Stimulated activated CD4-positive, alpha-beta T cell treated with anti-CD3 and anti-CD28 coated beads, TNF-alpha, amount 100 ng/mL, for 24 hours (primary cell): ENCODE measurements around the gene PDIA5.
"Not testable (repeated sequence)": the region's sequence is repeated elsewhere in the genome, so short reads cannot be mapped to it uniquely, and the experiment has no call there.

Source experiments
- DNase-seq, 3 experiments: peaks; one replicate each; pipeline ENCODE4 v3.0.0-alpha.2; 2020; ENCODE audit warnings: low read depth in 3 of 3

The PDIA5 gene

DNA sequence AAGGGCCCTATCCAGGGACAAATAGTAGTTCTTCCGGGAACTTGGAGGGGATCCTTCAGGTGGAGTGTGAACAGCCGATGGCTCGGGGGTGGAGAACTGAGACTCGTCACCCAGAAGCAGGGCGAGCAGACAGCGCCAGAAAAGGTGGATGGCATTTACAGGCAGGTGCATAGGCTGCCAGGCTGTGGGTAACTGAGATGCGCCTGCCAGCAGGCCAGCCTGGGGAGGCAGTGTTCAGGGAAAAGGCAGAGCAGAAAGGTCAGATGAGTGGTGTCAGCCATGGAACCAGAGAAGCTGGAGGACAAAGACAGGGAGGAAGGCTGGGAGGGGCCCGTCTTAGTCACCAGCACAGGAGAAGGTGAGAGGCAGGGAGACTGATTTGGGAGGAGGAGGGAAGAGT is 81.9 kb downstream of the PDIA5 start:
- no peak for DNase-seq

DNA sequence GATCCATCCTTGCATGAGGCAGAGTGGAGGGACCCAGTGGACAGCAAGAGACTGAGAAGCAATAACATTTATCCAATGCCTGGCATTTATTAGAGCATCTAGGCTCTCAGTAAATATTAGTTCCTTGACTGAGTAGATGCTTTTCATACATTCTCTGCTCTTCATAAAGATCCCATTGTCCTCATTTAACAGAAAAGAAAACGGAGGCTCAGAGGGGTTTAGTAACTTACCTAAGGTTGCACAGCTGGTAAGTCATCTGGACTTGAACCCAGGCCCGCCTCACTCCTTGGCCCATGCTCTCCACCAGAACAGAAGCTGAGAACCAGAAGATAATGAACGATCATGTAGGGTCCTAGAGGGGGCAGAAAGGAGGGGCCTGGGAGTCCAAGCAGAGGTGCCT is 82.7 kb downstream of the PDIA5 start:
- DNase-seq: no peak

DNA sequence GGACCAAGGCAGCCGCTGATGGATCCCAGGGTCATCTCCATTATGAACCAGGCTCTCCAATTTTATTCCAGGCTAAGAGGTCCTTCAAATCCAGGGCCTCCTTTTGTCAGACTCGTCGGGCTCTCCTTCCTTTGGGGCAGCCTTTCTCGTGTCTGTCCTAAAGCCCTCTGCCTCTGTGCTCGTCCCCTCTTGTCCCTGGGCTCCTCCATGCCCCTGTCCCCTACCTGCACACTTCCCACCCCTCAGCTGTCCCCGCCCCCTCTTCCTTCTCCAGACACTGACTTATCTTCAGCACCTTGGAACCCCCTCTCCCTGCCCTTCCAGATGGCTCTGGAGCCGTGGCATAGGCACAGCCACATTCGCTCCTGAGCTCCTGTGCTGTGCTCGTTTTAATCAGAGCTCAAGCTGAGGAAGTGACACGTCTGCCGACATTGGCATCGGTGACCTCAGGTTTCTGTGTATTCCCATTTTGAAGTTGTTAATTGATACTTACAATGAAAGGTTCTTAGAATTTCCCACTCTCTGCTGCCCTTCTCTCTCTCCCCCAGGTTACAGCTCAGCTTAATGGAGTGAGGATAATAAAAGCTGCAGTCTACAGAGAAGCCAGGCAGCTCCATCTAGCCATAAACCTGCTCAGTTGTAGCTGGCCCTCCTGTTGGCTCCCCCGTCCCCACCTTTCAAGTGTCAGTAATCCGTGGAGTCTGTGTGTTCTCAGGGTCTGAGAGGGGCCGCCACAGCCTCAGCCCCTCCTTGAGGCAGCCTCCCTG is 83.8 kb downstream of the PDIA5 start:
- DNase-seq: no peak

DNA sequence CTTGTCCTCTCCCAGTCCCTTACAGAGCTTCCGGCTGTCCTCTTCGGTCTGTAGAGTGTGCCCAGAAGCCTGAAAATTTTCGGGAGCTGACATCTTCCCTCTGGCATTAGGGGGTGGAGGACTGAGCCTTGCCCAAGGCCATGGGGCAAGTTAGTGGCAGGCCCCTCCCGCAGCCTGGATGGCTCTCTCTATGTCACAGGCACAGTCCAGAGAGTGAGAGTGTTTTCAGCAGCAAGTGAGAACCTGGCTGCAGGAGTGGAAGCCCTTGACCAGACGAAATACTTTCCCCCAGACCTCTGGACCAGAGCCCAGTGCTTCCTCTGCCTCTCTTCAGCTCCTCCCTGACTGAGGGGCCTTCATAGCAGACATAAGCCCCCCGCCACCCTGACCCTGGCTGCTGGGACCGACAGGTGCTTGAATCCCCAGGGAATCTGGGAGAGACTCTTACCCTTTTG is 84.5 kb downstream of the PDIA5 start:
- DNase-seq: no peak

DNA sequence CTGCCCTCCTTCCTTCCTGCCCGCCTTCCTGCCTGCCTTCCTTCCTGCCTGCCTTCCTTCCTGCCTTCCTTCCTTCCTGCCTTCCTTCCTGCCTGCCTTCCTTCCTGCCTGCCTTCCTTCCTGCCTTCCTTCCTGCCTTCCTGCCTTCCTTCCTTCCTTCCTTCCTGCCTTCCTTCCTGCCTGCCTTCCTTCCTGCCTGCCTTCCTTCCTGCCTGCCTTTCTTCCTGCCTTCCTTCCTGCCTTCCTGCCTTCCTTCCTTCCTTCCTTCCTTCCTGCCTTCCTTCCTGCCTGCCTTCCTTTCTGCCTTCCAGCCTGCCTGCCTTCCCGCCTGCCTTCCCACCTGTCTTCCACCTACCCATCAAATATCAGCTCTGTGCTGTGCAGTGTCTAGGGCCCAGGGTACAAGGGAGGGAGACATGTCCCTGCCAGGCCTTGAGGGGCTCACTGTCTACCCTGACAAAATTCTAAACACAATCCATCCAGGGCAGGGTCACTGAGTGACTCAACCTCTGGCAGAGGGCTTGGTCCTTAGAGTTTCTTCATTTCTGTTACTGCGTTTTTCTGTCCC is 85.1 kb downstream of the PDIA5 start:
- not testable (repeated sequence) for DNase-seq

DNA sequence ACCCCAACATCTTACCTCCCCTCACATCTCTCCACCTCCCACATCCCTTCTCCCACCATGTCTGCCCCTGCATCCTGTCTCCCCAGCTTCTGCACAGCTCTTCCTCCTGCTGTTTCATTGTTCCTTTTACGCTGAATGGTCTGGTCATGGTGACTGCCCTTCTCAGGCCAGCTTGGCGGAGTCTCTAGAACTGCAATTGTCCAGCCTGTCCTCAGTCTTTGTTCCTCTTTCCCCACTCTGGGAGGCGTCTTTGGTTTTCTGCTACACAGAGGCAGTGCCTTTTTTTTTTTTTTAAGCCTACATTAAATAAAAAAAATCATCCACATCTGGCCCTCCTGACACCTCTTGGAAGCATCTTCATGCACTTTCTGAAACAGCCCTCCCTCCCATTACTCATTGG is 85.9 kb downstream of the PDIA5 start:
- no peak for DNase-seq

DNA sequence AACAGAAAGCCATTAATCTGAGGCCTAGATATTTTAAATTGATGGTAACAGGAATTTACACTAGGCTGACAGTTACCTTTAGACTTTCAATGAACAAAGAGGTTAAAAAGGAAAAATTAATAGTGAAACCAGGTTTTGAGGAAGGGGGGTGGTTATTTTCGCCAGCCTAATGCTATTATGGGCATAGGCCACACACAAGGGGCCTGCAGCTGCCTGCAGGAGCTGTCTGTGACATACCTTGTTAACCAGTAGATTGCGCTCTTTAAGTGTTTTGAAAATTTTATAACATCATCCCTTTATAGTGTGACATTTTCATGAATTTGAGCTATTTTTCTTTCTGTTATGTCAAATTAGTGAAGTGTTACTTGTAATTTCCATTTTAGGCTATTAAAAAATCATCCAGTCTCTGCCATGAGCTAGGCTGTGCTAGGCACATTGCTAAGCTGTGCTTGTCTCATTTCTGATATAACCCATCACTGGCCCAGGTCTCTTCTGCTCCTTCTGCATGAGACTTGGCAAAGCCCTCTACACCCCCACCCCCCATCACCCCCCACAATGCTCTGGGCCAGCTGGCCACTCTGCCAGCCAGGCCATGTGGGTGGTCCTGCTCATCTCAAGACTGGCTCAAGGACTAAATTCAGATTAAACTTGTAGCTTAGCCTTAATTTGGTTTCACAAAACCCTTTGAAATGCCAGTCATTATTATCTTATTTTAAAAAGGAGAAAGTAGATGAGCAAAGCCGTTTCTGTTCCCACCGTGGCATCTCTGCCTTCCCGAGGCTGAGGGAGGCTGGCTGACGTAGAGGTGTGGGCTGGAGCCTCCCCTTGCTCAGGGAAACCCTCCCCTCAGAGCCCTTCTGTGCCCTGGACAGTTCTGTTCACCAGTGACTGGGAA is 86.5 kb downstream of the PDIA5 start:
- DNase-seq: no peak

DNA sequence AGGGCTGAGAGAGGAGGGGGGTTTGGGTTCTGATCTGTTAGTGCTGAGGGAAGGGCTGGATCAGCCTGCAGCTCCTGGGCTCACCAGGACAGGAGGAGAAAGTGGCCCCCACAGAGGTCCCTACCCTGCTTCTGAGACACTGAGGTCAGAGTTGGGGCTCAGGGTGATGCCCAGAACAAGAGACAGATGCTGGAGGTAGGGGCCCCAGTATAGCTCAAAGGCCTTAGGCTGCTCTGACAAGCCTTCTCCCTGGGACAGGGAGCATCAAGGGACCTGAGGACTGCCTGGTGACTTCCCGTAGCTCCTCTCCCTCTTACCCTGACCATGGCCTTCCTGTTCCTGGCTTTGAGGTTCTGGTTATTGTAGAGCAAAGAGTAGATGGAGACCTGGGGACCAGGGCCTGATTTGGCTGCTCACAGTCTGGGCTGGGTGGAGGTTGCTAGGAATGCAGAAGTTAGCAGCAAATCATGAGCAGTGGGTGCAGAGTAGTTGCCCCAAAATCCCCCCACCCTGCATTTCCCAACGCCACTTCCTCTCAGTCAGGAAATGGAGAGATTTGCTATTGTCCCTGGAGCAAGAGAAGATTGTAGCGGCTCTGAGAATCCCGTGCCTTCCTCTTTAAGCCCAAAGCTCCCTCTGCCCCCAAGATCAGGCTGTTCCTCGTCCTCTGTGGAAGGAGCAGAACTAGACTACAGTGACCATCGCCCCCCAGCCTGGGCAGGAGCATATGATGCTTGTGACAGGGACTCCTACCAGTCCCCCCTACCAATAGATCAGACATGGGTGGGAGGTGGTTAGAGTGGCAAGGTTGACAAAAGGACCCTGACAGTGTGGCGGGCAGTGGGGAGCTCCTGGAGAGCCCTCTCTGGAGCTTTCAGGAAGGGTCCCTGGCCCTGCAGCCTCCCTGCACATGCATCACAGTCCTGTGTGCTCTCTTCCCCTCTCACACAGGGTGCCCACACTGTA is 87.5 kb downstream of the PDIA5 start:
- no peak for DNase-seq

DNA sequence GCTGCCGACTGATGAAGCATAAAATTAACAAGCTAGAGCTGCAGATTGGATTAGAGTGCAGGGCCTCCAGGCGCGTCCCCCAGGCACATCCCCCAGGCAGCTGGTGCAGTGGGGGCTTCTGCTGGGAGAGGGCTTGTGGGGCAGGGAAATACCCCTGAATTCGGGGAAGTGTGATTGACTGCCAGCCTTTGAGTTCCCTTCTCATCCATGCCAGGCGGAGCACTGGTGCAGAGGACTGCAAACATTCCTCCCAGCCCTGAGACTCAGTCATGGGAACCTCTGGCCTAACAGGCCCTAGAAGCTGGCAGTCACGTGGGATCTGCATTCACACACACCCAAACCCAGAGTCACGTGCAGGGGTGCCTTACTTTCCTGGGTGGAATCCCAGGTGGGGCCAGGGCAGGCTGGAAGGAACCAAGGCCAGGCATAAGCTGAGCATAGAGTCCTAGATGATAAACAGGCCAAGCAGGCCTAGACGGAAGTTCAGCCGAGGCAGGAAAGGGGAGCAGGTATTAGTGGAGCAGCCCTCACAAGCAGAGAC is 88.7 kb downstream of the PDIA5 start:
- DNase-seq: no peak

DNA sequence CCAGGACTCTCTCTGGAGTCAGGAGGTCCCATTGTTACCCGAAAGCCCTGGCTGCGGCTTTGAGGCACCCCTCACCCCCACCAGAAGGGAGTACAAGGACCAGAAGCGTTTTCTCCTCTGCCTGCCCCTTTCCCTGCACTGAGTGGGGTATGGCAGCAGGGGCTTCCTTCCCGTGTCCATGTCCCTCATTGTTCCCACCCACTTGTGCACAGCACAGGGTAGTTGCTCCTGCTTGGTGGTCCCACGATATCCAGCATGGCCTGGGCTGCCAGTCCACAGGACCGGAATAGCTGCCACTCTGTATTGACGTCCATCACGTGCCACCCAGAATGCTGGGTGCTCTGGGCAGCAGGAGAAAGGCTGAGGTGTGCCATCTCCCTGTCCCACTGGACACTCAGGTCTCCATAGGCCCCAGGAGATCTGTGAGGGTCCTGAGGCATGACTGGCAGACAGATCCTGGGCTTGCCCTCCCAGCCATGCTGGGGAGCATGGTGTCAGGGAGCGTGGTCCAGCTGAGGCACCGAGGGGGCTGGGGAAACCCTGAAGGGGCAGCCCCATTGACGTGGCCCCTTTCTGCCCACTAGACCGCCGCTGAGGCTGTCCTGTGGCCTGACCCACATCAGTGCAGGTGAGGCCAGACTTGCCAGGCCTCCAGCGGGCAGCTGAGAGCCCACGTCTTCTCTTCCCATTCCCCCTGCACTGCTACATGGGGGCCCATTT is 89.6 kb downstream of the PDIA5 start:
- no peak for DNase-seq

DNA sequence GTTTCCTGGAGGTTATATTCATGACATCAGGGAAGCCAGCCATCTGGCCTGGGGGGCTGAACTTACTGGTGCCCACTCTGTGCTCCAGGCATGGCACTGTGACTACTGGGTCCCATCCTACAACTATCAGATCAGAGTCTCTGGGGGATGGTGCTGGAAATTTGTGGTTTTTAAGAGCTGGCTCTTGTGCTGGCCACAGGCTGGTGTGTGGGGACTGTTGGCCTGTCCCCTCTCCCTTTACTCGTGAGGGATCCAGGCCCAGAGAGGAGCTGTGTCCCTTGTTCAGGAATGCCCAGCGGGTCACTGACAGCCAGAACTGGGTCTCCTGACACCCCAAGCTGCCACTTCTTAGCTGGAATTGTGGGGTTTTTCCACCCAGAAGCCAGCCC is 90.4 kb downstream of the PDIA5 start:
- DNase-seq: no peak

DNA sequence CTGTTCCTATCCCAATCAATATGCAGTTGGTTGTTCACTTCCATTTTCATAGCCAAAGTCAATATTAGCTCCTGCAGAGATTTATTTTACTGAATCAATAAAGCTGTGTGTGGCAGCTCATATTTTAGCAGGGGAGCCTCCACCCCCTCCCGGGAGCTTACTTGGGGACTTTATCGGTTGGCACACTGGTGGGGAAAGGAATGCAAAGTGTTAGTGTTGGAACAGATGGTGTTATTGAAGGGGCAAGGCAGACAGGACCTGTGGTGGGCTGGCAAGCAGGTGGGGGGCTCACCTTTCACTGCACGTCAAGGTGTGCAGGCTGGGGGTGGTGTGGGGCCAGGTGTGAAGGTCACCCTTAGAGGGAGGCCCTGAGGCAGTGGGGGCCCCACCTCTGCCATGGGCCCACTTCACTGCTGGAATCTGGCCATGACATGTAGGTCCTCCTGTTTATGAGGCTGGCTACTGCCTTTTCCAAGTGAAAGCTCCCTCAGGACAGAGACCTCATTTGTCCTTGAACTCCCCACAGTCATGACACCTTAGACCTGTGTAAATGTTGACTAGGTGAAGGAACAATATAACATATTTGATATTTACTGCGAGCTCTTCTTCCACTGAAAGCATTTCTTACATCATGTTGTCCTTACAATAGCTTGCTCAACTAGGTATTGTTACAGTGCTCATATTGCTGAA is 90.9 kb downstream of the PDIA5 start:
- no peak for DNase-seq

DNA sequence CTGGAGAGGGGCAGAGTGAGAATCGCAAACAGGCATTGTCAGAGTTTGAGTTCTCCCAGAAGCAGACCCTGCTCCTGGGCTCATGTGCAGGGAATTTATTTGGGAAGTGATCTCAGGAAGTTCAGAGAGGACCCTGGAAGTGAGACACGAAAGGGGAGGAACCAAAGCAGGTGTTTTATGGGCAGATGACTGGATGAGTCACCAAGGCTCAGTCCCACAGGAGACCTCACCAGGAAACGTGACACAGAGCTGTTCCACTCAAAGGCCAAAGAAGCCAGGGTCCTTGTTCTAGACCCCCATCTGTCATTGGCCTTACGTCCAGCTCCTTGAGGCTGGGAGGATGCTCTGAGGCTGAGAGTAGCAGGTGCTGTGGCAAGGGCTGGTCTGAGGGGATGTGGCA is 91.5 kb downstream of the PDIA5 start:
- DNase-seq: no peak

DNA sequence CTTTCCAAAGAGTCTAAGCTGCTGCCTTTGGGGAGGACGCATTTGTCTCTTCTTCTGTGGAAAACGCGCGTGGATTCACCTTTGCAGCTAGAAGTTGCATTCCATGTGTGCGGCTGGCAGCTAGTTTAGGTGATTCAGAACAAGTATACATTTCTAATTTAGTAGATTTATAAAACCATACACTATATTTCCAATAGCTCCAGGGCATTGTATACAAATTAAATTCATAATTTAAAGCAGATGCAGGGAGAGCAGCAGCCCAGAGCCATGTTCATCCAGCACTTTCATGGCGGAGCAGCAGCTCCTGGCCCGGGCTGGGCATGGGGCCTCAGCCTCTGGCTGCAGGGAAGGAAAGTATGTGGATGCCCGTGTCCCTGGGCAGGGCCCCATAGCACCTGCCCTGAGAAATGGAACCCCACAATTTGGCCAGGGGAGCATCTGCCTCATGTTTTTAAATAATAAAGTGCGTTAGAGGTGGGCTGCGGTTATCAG is 92.1 kb downstream of the PDIA5 start:
- DNase-seq: no peak

DNA sequence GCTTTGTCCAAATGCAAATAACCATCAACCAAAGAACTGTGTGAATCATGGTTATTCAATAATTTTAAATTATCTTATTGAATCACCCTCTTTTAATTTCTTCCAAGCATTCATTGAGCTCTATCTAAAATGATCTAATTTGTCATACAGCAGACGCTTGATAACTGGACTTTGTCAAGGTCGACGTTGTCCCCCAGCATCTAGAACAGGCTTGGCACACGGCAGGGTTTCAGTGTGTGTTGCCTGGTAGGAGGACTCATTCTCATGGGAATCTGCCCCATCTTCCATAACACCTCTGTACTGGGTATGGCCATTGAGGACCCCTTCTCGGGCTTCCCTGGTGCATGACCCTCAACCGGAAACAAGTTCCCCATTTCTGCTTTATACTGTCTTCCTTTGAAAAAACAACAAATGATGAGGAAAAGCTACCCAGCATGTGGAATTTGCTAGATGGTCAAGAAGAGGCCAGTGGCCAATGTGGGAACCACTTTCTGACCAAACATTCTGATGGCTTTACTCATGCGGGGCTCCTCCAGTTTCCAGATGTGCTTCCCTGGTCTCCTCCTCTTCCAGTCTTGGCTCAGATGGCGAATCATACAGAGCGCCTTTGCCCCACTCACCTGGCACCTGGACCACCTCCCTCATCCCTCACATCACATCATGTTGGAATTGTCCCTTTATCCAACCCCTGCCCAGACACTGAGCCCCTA is 93.3 kb downstream of the PDIA5 start:
- DNase-seq: no peak

DNA sequence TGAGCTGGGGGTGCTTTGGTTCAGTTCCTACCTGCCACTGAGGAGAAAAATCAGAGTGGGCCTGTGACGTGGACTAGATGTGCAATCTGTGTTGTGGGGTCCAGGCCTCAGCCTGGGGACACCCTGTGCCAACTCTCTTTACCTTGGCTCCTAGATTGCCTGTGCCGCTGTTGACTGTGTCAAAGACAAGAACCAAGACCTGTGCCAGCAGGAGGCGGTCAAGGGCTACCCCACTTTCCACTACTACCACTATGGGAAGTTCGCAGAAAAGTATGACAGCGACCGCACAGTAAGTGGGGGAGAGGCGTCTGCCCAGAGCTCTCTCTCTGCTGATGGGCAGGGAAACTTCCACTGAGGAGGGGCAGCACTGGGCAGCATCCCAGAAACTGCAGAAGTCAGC is 94.3 kb downstream of the PDIA5 start:
- DNase-seq: no peak

DNA sequence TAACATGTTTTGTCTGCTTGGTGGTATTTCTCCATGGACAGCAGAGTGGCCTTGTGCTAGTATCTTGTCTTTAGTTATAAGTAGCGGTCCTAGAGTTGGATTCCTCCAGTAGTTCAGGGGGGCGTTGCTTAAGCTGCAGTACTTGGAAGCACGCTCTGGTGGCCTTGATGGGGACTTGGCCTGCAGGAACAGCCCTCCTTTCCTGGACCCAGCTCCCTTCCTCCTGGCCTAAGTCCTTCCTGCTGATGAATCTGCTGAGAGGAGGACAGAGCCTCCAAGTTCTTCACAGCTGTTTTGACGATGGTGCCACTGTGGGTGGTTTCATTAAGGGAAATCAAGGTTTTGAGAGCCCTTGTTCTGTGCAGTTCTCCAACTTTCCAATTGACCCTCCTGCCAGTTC is 96.3 kb downstream of the PDIA5 start:
- no peak for DNase-seq

DNA sequence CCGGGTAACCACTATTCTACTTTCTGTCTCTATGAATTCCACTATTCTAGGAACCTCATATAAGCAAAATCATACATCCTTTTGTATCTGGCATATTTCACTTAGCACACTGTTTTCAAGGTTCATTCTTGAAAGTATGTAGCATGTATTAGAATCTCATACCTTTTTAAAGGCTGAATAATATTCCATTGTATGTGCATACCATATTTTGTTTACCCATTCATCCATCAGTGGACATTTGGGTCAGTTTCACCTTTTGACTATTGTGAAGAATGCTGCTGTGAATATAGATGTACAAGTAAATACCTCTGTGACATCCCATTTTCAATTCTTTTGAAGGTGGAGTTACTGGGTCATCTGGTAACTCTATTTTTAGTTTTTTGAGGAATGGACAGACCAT is 98.3 kb downstream of the PDIA5 start:
- DNase-seq: no peak

DNA sequence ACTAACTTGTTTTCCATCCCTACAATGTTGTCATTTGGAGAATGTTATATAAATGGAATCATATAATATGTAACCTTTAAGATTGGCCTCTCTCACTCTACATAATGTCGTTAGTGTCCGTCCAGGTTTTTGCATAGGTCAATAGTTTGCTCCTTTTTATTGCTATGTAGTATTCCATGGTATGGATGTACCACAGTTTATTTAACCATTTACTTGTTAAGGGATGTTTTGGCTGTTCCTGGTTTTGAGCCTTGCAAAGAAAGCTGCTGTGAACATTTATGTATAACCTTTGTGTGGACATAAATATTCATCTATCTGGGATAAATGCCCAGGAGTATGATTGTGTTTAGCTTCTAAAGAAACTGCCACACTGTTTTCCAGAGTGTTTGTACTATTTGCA is 100.9 kb downstream of the PDIA5 start:
- DNase-seq: no peak
